Smooth muscle cell (in vitro differentiated cells): ENCODE measurements around the gene CDH22. TPM values are rescaled to one million over a fixed set of nuclear protein-coding genes. Genes with fewer than 3 reads are reported as not detected.
A peak's percentile ranks its signal among the peaks of the same experiment; 100 is the strongest.

ENCODE experiments used
- DNase-seq: peaks from one replicate; lab custom pipeline; 2025; ENCODE audit not compliant: unreplicated experiment; lab: John Stamatoyannopoulos, UW
- H2AFZ ChIP-seq: fragments of 200-600 bp; sonication (generic); 2 replicates; pipeline ENCODE4 v1.6.0; 2016; ENCODE audit warnings: antibody characterized with exemption, low read depth, mild to moderate bottlenecking
- H3F3A ChIP-seq: fragments of 200-600 bp; sonication (generic); 2 replicates; pipeline ENCODE4 v1.6.0; 2017; ENCODE audit warnings: antibody characterized with exemption, low read depth
- H3K27ac ChIP-seq: fragments of 200-600 bp; sonication (generic); 2 replicates; pipeline ENCODE4 v1.5.1; 2016; ENCODE audit warnings: low read depth, mild to moderate bottlenecking
- H3K27me3 ChIP-seq: fragments of 200-600 bp; sonication (generic); 2 replicates; pipeline ENCODE4 v1.6.1; 2016; ENCODE audit warnings: low read depth, mild to moderate bottlenecking
- H3K36me3 ChIP-seq: fragments of 200-600 bp; sonication (generic); 2 replicates; pipeline ENCODE4 v1.5.1; 2016; ENCODE audit warnings: low read depth
- H3K4me1 ChIP-seq: fragments of 200-600 bp; sonication (generic); 2 replicates; pipeline ENCODE4 v1.5.1; 2016; ENCODE audit warnings: low read depth
- H3K4me2 ChIP-seq: fragments of 200-600 bp; sonication (generic); 2 replicates; pipeline ENCODE4 v1.6.0; 2016; ENCODE audit warnings: mild to moderate bottlenecking
- H3K4me3 ChIP-seq: fragments of 200-600 bp; sonication (generic); 2 replicates; pipeline ENCODE4 v1.5.1; 2016; ENCODE audit warnings: mild to moderate bottlenecking
- H3K79me2 ChIP-seq: fragments of 200-600 bp; sonication (generic); 2 replicates; pipeline ENCODE4 v1.6.0; 2016; ENCODE audit warnings: low read depth, mild to moderate bottlenecking
- H3K9ac ChIP-seq: fragments of 200-600 bp; sonication (generic); 2 replicates; pipeline ENCODE4 v1.6.0; 2016; ENCODE audit warnings: low read depth
- H3K9me3 ChIP-seq: fragments of 200-600 bp; sonication (generic); replicated peaks from 2 replicates; pipeline ENCODE4 v1.5.1; 2016; ENCODE audit warnings: low read depth
- H4K20me1 ChIP-seq: fragments of 200-600 bp; sonication (generic); 2 replicates; pipeline ENCODE4 v1.6.0; 2016; ENCODE audit warnings: low read depth
- WGBS: methylation state at CpG from one replicate; pipeline ENCODE4 v1.1.7; 2016; ENCODE audit warnings: low lambda C conversion rate; 5-methylcytosine and 5-hydroxymethylcytosine counted together
- polyA plus RNA-seq: library from polyadenylated mRNA; unstranded; fragments of >200 nt; fragmentation: Nextera tagmentation; extraction: Ambion mirVana; gene quantifications from 2 replicates; pipeline ENCODE4 v1.2.1, GENCODE V29; 2016
- total RNA-seq: library from RNA; depleted of rRNA; stranded (reverse); fragments of >200 nt; gene quantifications from 2 replicates; pipeline ENCODE4 v1.2.3, GENCODE V29; 2014
- TF ChIP-seq, protein P1 (sequence below): fragments of 200-600 bp; sonication (generic); IDR thresholded peaks from 2 replicates; pipeline ENCODE4 v1.5.1; 2017; ENCODE audit warnings: borderline replicate concordance, mild to moderate bottlenecking, antibody characterized with exemption; ENCODE audit not compliant: insufficient read depth, poor library complexity, severe bottlenecking

CDH22 gene
- total and polyA plus RNA-seq, 2 experiments from 2014 or later: not detected

DNA sequence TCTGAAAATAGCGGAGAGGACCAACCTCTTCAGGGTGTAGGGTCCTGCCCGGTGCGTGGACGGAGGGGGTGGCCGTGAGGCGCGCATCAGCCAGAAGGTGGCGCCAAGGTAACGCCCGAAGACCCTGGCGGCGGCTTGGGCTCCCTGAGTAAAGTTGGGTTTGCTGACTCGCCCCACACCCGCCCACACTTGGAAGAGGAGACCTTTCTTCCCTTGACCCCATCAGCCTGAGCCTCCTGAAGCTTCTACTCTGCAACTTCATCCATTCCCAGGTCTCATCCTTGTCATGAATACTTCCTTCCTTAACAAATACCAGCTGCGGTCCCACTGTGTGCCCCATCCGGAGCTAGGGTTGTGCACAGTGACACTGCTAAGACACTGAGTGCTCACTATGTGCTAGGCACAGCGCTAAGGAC is 175.6 kb downstream of the CDH22 start:
- Histone ChIP-seq H4K20me1 (no peaks in the 10 kb centered on the region), H3K27ac (no peak overlapping the region), H3K27me3 (peaks cover 21% of the 10 kb centered on the region), H3K9me3 (no peaks in the 10 kb centered on the region), H3K4me1 (peaks cover 8% of the 10 kb centered on the region), H3K4me2 (no peak overlapping the region), H3K79me2 (no peaks in the 10 kb centered on the region), H3K9ac (no peak overlapping the region), H3F3A (no peaks in the 10 kb centered on the region), H3K4me3 (no peak overlapping the region), H3K36me3 (no peaks in the 10 kb centered on the region), H2AFZ (no peak overlapping the region)
- TF ChIP-seq, protein P1, sequence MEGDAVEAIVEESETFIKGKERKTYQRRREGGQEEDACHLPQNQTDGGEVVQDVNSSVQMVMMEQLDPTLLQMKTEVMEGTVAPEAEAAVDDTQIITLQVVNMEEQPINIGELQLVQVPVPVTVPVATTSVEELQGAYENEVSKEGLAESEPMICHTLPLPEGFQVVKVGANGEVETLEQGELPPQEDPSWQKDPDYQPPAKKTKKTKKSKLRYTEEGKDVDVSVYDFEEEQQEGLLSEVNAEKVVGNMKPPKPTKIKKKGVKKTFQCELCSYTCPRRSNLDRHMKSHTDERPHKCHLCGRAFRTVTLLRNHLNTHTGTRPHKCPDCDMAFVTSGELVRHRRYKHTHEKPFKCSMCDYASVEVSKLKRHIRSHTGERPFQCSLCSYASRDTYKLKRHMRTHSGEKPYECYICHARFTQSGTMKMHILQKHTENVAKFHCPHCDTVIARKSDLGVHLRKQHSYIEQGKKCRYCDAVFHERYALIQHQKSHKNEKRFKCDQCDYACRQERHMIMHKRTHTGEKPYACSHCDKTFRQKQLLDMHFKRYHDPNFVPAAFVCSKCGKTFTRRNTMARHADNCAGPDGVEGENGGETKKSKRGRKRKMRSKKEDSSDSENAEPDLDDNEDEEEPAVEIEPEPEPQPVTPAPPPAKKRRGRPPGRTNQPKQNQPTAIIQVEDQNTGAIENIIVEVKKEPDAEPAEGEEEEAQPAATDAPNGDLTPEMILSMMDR: peak; percentile 85
- peak; percentile 19 for DNase-seq
- WGBS: 21% methylated on average over 17 of the region's 17 CpGs

DNA sequence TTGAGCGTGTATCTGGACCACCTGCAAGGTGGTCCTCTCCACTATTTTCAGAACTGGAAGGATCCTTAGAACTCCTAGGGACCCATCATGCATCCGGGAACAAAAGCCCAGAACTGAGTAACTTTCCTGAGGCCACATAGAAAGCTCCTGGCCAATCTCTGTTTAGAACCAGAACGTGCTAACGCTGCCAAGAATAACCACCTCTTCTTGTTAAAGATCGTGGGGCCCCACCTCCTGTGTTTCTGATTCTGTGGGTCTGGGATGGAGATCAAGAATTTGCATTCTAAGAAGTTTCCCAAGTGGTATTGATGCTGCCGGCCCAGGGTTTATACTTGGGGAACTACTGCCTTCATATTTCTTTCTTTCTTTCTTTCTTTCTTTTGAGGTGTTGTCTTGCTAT is 176.9 kb downstream of the CDH22 start:
- 73% methylated on average over 6 of the region's 6 CpGs for WGBS
- Histone ChIP-seq H3K4me1 (peaks cover 8% of the 10 kb centered on the region), H3K4me3 (no peak overlapping the region), H3K9ac (no peak overlapping the region), H3K27ac (no peak overlapping the region), H3F3A (no peaks in the 10 kb centered on the region), H3K9me3 (no peaks in the 10 kb centered on the region), H4K20me1 (no peaks in the 10 kb centered on the region), H3K4me2 (no peak overlapping the region), H3K27me3 (peaks cover 21% of the 10 kb centered on the region), H2AFZ (no peak overlapping the region), H3K79me2 (no peaks in the 10 kb centered on the region), H3K36me3 (no peaks in the 10 kb centered on the region)
- no peak for DNase-seq
- TF ChIP-seq, protein P1: no peak

DNA sequence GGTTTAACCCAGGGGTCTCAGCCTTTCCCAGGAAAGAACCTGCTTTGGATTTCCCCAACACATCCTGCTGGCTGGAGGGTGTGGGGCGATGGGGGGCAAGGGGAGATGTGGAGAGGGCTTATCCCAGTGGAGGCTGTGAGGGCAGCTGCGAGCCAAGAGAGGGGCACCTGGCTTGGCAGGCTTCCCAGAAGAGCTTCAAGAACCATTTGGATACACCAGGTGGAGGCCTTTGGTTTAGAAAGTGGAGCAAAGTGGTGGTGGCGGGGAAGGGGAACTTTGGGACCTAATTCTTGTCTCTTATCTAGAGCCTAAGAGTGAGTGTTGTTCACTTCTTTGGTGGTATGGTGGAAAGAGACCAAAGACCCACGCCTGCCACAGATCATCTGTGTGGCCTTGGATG is 177.8 kb downstream of the CDH22 start:
- H3F3A ChIP-seq: no peaks in the 10 kb centered on the region
- H3K36me3 ChIP-seq: no peaks in the 10 kb centered on the region
- no peak overlapping the region for H3K4me2 ChIP-seq
- no peak overlapping the region for H2AFZ ChIP-seq
- H3K9me3 ChIP-seq: no peaks in the 10 kb centered on the region
- H3K27ac ChIP-seq: no peak overlapping the region
- peaks cover under 1% of the 10 kb centered on the region for H3K4me1 ChIP-seq
- no peak overlapping the region for H3K9ac ChIP-seq
- peaks cover 21% of the 10 kb centered on the region for H3K27me3 ChIP-seq
- no peak overlapping the region for H3K4me3 ChIP-seq
- DNase-seq: no peak
- 77% methylated on average over 4 of the region's 4 CpGs for WGBS
- H3K79me2 ChIP-seq: no peaks in the 10 kb centered on the region
- no peaks in the 10 kb centered on the region for H4K20me1 ChIP-seq
- TF ChIP-seq, protein P1: no peak

DNA sequence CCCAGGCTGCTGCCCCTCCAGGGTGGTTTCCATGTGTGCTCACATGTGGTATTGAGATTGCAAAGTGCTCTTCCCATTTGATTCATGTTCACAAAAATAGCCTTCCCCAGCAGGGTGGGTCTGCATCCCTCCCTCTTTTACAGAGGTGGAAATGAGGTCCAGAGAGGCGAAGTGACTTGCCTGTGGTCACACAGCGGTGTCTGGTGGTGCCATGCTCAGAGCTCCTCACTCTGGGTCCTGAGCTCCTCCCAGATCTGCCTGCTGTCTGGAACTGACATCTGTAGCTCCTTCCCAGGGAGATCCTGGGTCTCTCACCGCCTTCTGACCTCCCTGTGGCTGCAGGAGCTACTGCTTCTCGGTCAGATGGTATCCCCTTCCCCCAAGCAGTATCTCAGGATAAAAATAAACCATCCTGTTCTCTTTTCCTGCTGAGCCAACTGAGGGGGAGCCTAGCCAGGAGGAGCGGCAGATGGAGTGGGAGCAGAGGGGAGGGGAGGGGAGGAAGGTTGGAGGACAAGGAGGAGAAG is 178.3 kb downstream of the CDH22 start:
- Histone ChIP-seq H2AFZ (no peak overlapping the region), H3K9ac (no peak overlapping the region), H4K20me1 (no peaks in the 10 kb centered on the region), H3K27me3 (peaks cover 21% of the 10 kb centered on the region), H3K4me3 (no peak overlapping the region), H3K4me1 (no peaks in the 10 kb centered on the region), H3K36me3 (no peaks in the 10 kb centered on the region), H3K27ac (no peak overlapping the region), H3K79me2 (no peaks in the 10 kb centered on the region), H3K4me2 (no peak overlapping the region), H3F3A (no peaks in the 10 kb centered on the region), H3K9me3 (no peaks in the 10 kb centered on the region)
- 44% methylated on average over 5 of the region's 5 CpGs for WGBS
- TF ChIP-seq, protein P1: no peak
- no peak for DNase-seq
